Right lobe of liver (tissue), 4 donors: Measurements from ENCODE around the gene ATG7.

ENCODE experiments used
- CTCF ChIP-seq, 4 donors: fragments of 200-600 bp in 3 of 4; fragments of 450-650 bp in 1 of 4; IDR thresholded peaks; one replicate each; pipeline versions ENCODE4 v1.5.1 to v1.8.0; 2016 to 2022; ENCODE audit warnings: antibody characterized with exemption in 4 of 4, mild to moderate bottlenecking in 2 of 4
- POLR2A ChIP-seq: fragments of 450-650 bp; IDR thresholded peaks from one replicate; pipeline ENCODE4 v1.6.1; 2017; ENCODE audit warnings: antibody characterized with exemption, mild to moderate bottlenecking
- donor health status: DM: no; HTN: no; CAD: no.
- donor health status: DM: no; HTN: no; CAD: no.
- donor health status: DM: no; HTN: yes; CAD: no.

DNA sequence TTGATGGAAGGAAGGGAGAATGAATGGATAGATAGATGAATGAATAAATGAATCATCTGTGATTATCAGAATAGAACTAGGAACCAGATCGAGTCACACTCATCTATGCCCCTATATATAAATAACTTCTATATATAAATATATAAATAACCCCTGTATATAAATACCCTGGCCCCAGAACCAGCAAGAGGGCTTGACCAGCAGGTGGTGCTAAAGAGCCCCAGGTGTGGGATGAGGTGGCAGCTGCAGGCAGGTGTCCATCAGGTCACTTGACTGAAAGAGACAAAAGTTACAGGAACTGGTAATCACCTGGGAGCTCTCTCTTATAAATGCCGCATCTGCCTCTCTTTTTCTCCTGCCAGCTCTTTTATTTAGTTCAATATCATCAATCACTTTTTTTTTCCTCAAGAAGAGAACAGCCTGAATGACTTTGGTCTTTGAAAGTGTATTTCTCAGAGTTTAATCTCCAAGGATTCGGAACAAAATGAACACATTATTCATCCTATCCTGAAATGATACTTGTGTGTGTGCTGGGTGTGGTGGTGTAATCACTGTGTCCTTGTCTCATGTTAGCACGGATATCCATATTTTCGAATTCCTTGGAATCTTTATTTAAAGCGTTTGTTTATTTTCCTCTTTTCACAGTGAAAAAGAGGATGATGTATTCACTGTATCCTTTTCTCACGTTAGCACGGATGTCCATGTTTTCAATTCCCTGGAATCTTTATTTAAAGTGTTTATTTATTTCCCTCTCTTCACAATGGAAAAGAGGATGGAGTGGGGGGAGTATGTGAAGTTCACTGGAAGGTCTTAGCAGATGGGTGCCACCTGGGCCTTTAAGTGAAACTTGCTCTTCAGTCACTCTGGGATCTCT, 35.4 kb upstream of the ATG7 start:
- TF ChIP-seq CTCF (IDR thresholded peaks at IDR 0.05) = peak; percentile 40 to 90 (median 88)
- TF ChIP-seq POLR2A = no peak
